Measurements from ENCODE around the gene UBE2L3. TPM values are rescaled to one million over a fixed set of nuclear protein-coding genes. Genes with fewer than 3 reads are reported as not detected.

Gene UBE2L3
- total and polyA plus RNA-seq, 2 of the 13 experiments (the other 11 are each of a cell fraction or from before 2014, with no cell fraction given): 30.2 to 58.1 TPM

GRCh38 chr22:21629255-21630149 is 62.0 kb downstream of the UBE2L3 start, which contains the start of gene YDJC (continued):
- TF ChIP-seq PCBP1 (IDR thresholded peaks at IDR 0.05; ENCODE audit: borderline replicate concordance, low read depth, low read length) (0 out of 2 replicates have a peak, but pooled peaks have one; percentile 34), TBP (CRISPR knock-in tag; IDR thresholded peaks at IDR 0.05) (no peak), GPN1 (CRISPR knock-in tag; IDR thresholded peaks at IDR 0.05; ENCODE audit: borderline replicate concordance) (no peak), KIAA2018 (CRISPR knock-in tag; IDR thresholded peaks at IDR 0.05; ENCODE audit: borderline replicate concordance) (no peak; the same call in 1 of the 2 replicates), MAFF (IDR thresholded peaks at IDR 0.05; ENCODE audit: low read depth, low read length) (no peak), ZNF605 (CRISPR knock-in tag; IDR thresholded peaks at IDR 0.05) (peak; percentile 71; the same call in 1 of the 2 replicates), RFX3 (CRISPR knock-in tag; IDR thresholded peaks at IDR 0.05) (no peak), PLRG1 (conservative IDR thresholded peaks at IDR 0.05) (no peak), MEF2D (CRISPR knock-in tag; IDR thresholded peaks at IDR 0.05) (peak; percentile 52), ZNF282 (IDR thresholded peaks at IDR 0.05; ENCODE audit: partially characterized antibody) (no peak), SP140L (CRISPR knock-in tag; IDR thresholded peaks at IDR 0.05; ENCODE audit: borderline replicate concordance) (peak; percentile 65; the same call in 1 of the 2 replicates), HMGA1 (CRISPR knock-in tag; conservative IDR thresholded peaks at IDR 0.05) (no peak), NCOR1 (IDR thresholded peaks at IDR 0.05; ENCODE audit: borderline replicate concordance, low read length) (no peak), MED8 (CRISPR knock-in tag; IDR thresholded peaks at IDR 0.05; ENCODE audit: insufficient replicate concordance) (peak; percentile 62), MXD1 (CRISPR knock-in tag; IDR thresholded peaks at IDR 0.05) (peak; percentile 98), ZNF598 (CRISPR knock-in tag; IDR thresholded peaks at IDR 0.05; ENCODE audit: borderline replicate concordance) (peak; percentile 48; the same call in 1 of the 2 replicates)
- TF ChIP-seq, protein P1, sequence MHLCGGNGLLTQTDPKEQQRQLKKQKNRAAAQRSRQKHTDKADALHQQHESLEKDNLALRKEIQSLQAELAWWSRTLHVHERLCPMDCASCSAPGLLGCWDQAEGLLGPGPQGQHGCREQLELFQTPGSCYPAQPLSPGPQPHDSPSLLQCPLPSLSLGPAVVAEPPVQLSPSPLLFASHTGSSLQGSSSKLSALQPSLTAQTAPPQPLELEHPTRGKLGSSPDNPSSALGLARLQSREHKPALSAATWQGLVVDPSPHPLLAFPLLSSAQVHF (CRISPR knock-in tag; IDR thresholded peaks at IDR 0.05): peak; percentile 90
- TF ChIP-seq, protein P2, sequence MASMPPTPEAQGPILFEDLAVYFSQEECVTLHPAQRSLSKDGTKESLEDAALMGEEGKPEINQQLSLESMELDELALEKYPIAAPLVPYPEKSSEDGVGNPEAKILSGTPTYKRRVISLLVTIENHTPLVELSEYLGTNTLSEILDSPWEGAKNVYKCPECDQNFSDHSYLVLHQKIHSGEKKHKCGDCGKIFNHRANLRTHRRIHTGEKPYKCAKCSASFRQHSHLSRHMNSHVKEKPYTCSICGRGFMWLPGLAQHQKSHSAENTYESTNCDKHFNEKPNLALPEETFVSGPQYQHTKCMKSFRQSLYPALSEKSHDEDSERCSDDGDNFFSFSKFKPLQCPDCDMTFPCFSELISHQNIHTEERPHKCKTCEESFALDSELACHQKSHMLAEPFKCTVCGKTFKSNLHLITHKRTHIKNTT (CRISPR knock-in tag; IDR thresholded peaks at IDR 0.05): no peak
